ENCODE data around the gene GPR160.

DNA sequence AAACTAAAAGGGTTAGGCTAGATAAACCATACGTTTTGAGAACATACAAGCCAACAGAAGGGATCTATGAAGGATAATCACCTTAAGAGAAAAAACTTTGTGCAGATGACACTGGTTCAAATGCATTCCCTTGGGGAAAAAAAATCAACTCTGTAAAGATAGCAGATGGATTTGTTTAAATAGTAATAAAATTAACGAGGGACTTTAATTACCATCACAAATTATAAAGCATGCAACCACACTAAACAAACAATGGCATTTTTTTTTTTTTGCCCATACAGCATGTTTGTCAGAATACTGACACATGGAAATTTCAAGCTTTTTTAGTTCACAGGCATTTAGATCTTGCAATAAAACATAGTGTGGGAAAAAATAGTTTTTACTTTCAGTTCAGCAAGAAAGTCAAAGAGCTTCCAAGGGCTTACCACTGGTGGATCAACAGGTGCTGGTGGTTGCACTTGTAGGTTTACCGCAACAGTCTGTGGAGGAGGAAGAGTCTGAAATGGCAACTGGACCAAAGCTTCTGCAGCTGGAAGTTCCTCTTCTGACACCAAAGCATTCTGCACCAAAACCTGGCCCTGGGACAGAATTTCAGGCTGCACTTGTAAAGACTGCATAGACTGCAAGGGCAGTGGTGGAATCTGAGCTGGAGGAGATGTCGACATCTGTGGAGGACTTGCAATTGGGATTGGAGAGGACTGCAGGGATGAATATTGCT, 90.6 kb downstream of the GPR160 start:
- TF ChIP-seq EZH2 (IDR thresholded peaks at IDR 0.05) = no peak
- TF ChIP-seq, protein P1, sequence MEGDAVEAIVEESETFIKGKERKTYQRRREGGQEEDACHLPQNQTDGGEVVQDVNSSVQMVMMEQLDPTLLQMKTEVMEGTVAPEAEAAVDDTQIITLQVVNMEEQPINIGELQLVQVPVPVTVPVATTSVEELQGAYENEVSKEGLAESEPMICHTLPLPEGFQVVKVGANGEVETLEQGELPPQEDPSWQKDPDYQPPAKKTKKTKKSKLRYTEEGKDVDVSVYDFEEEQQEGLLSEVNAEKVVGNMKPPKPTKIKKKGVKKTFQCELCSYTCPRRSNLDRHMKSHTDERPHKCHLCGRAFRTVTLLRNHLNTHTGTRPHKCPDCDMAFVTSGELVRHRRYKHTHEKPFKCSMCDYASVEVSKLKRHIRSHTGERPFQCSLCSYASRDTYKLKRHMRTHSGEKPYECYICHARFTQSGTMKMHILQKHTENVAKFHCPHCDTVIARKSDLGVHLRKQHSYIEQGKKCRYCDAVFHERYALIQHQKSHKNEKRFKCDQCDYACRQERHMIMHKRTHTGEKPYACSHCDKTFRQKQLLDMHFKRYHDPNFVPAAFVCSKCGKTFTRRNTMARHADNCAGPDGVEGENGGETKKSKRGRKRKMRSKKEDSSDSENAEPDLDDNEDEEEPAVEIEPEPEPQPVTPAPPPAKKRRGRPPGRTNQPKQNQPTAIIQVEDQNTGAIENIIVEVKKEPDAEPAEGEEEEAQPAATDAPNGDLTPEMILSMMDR (IDR thresholded peaks at IDR 0.05) = no peak
- no peak for TF ChIP-seq EZH2phosphoT487 (IDR thresholded peaks at IDR 0.05)

All from neural progenitor cell (in vitro differentiated cells).